Activated CD4-positive, CD25-positive, alpha-beta regulatory T cell treated with anti-CD3 and anti-CD28 coated beads, Interleukin-2, amount 50 U/mL, for 72 hours (primary cell): ENCODE data around the gene SYCP2.
"Not testable (repeated sequence)": the region's sequence is repeated elsewhere in the genome, so short reads cannot be mapped to it uniquely, and the experiment has no call there.

Experiments used
- DNase-seq: peaks from one replicate; pipeline ENCODE4 v3.0.0; 2021

SYCP2 gene

GRCh38 chr20:59933296-59933848 lies at the start of gene SYCP2:
TSS of gene SYCP2 (minus strand) at chr20:59933637. CDS start at chr20:59922413, 11,224 bp downstream.
- peak; percentile 64 for DNase-seq

GRCh38 chr20:59983076-59983475 lies 49.6 kb upstream of the SYCP2 start:
- no peak for DNase-seq

- no peak for DNase-seq
Measured at GRCh38 chr20:59977086-59977485, 43.6 kb upstream of the SYCP2 start.

- DNase-seq: no peak
Measured at GRCh38 chr20:59976156-59976782, 42.8 kb upstream of the SYCP2 start.

GRCh38 chr20:59972037-59972801 lies 38.8 kb upstream of the SYCP2 start:
- no peak for DNase-seq

- no peak for DNase-seq
Measured at GRCh38 chr20:59971428-59971827, 38.0 kb upstream of the SYCP2 start.

- no peak for DNase-seq
Measured at GRCh38 chr20:59966428-59966827, 33.0 kb upstream of the SYCP2 start.

- no peak for DNase-seq
Measured at GRCh38 chr20:59962155-59962554, 28.7 kb upstream of the SYCP2 start.

- no peak for DNase-seq
Measured at GRCh38 chr20:59961423-59961822, 28.0 kb upstream of the SYCP2 start.

- DNase-seq: no peak
Measured at GRCh38 chr20:59958626-59959025, 25.2 kb upstream of the SYCP2 start.

- DNase-seq: no peak
Measured at GRCh38 chr20:59958123-59958522, 24.7 kb upstream of the SYCP2 start, which contains the start of gene CDH26. TSS of gene CDH26 (plus strand) at chr20:59958423. CDS start at chr20:59958727, 304 bp downstream.

GRCh38 chr20:59957568-59957967 lies 24.1 kb upstream of the SYCP2 start:
- DNase-seq: not testable (repeated sequence)

- no peak for DNase-seq
Measured at GRCh38 chr20:59955131-59955796, 21.8 kb upstream of the SYCP2 start.

GRCh38 chr20:59954718-59955117 lies 21.3 kb upstream of the SYCP2 start:
- no peak for DNase-seq

- no peak for DNase-seq
Measured at GRCh38 chr20:59949911-59950310, 16.5 kb upstream of the SYCP2 start.

- DNase-seq: no peak
Measured at GRCh38 chr20:59948828-59949720, 15.6 kb upstream of the SYCP2 start.

GRCh38 chr20:59948212-59948611 lies 14.8 kb upstream of the SYCP2 start:
- no peak for DNase-seq

- no peak for DNase-seq
Measured at GRCh38 chr20:59947376-59947775, 13.9 kb upstream of the SYCP2 start.

GRCh38 chr20:59945731-59946130 lies 12.3 kb upstream of the SYCP2 start:
- no peak for DNase-seq

GRCh38 chr20:59945175-59945574 lies 11.7 kb upstream of the SYCP2 start:
- DNase-seq: no peak

- DNase-seq: no peak
Measured at GRCh38 chr20:59944726-59945125, 11.3 kb upstream of the SYCP2 start.

- DNase-seq: no peak
Measured at GRCh38 chr20:59942245-59942644, 8.8 kb upstream of the SYCP2 start.

GRCh38 chr20:59940956-59941294 lies 7.5 kb upstream of the SYCP2 start:
- DNase-seq: no peak
